ENCODE results near the gene ZNF777. TPM values are rescaled to one million over a fixed set of nuclear protein-coding genes. Genes with fewer than 3 reads are reported as not detected.
A peak's percentile ranks its signal among the peaks of the same experiment; 100 is the strongest.

The ZNF777 gene
- total and polyA plus RNA-seq, 12 donors, result 6.1 to 9.1 (median 7.7) TPM

- peaks cover 0 to 14% (median 0%) of the 10 kb centered on the region in 7 donors for H3K27me3 ChIP-seq
- TF ChIP-seq CTCF (IDR thresholded peaks at IDR 0.05), result no peak
- H3K27ac ChIP-seq, result no peak overlapping the region
- no peak overlapping the region for H3K4me3 ChIP-seq
- ATAC-seq (no peak), DNase-seq (no peak)
- peaks cover 0 to 10% (median 4%) of the 10 kb centered on the region in 9 donors for H3K4me1 ChIP-seq
- no peaks in the 10 kb centered on the region for H3K36me3 ChIP-seq
- intact Hi-C loops (cut with DNase I), result loop anchor here in 1 of 10 donors (10.0 kb wide), 1 partner anchor 55 kb away; no protein-coding TSS in a partner anchor
- no peaks in the 10 kb centered on the region for H3K9me3 ChIP-seq
- 81 to 86% methylated on average over 6 of the region's 6 CpGs for WGBS, 2 donors
These were observed 51.0 kb downstream of the ZNF777 start for GRCh38 chr7:149409895-149410294.

- WGBS, 2 donors, result 81 to 86% methylated on average over 6 of the region's 6 CpGs
- no peaks in the 10 kb centered on the region for H3K4me1 ChIP-seq
- H3K36me3 ChIP-seq, result no peaks in the 10 kb centered on the region
- no peak overlapping the region for H3K4me3 ChIP-seq
- no peak for TF ChIP-seq CTCF (IDR thresholded peaks at IDR 0.05)
- peaks cover 0 to 11% (median 6%) of the 10 kb centered on the region in 7 donors for H3K27me3 ChIP-seq
- ATAC-seq (no peak), DNase-seq (no peak)
- H3K27ac ChIP-seq, result no peak overlapping the region
- no peaks in the 10 kb centered on the region for H3K9me3 ChIP-seq
- intact Hi-C loops (cut with DNase I), result no loop called here
These were observed 56.0 kb downstream of the ZNF777 start for GRCh38 chr7:149404825-149405224.

- ATAC-seq, result no peak
- Histone ChIP-seq H3K4me3 (no peak overlapping the region), H3K27ac (no peak overlapping the region), H3K27me3 (peaks cover 0 to 11% (median 6%) of the 10 kb centered on the region in 7 donors), H3K36me3 (no peaks in the 10 kb centered on the region), H3K4me1 (no peaks in the 10 kb centered on the region), H3K9me3 (no peaks in the 10 kb centered on the region)
- DNase-seq, result no peak
- WGBS, 2 donors, result 89 to 93% methylated on average over 12 of the region's 12 CpGs
- intact Hi-C loops (cut with DNase I), result no loop called here
- no peak for TF ChIP-seq CTCF (IDR thresholded peaks at IDR 0.05)
These were observed 56.5 kb downstream of the ZNF777 start for GRCh38 chr7:149404396-149404795.

GRCh38 chr7:149398195-149398820 is 62.6 kb downstream of the ZNF777 start:
- Histone ChIP-seq H3K9me3 (peaks cover 0 to 17% (median 6%) of the 10 kb centered on the region in 11 donors), H3K27ac (peak overlapping the region in 3 of 10 donors; percentile 19 to 44 (median 28)), H3K27me3 (peaks cover 0 to 17% (median 11%) of the 10 kb centered on the region in 7 donors), H3K4me1 (no peaks in the 10 kb centered on the region), H3K36me3 (no peaks in the 10 kb centered on the region), H3K4me3 (no peak overlapping the region)
- 73 to 79% methylated on average over 22 of the region's 22 CpGs for WGBS, 2 donors
- ATAC-seq (no peak), DNase-seq (no peak)
- intact Hi-C loops (cut with DNase I), result no loop called here
- no peak for TF ChIP-seq CTCF (IDR thresholded peaks at IDR 0.05)
